Endothelial cell of umbilical vein (primary cell): Measurements from ENCODE around the gene DLX3. TPM values are rescaled to one million over a fixed set of nuclear protein-coding genes. Genes with fewer than 3 reads are reported as not detected.

ENCODE experiments used
- BruUV-seq: library from RNA; stranded (reverse); fragments of 400-500 nt; replicated peaks from 2 replicates; lab custom pipeline; 2021; lab: Mats Ljungman, UMichigan
- CTCF ChIA-PET: fragments of 300-600, 350-600 bp; sonication (Branson Sonifier 250); formaldehyde crosslinking; loops from one replicate; lab custom pipeline; 2021; ENCODE audit warnings: antibody characterized with exemption, inconsistent platforms; lab: Charles Lee
- POLR2A ChIA-PET: fragments of 300-600, 350-600 bp; sonication (Branson Sonifier 250); formaldehyde crosslinking; loops from one replicate; lab custom pipeline; 2021; ENCODE audit warnings: antibody characterized with exemption, inconsistent platforms; lab: Charles Lee
- DNase-seq: peaks from one replicate; pipeline ENCODE4 v3.0.0-alpha.2; 2011; ENCODE audit warnings: low read depth, low spot score
- FAIRE-seq: peaks from 2 replicates; lab custom pipeline; 2011; peaks lifted over from hg19 to GRCh38; lab: Jason Lieb, UNC
- H2AFZ ChIP-seq: 2 replicates; pipeline ENCODE4 v1.6.0; 2012; ENCODE audit warnings: low read depth, low read length, control low read depth, inconsistent platforms
- H3K27ac ChIP-seq: 2 replicates; pipeline ENCODE4 v1.5.1; 2011; ENCODE audit warnings: low read depth, mild to moderate bottlenecking, control low read depth, low read length, moderate library complexity; ENCODE audit not compliant: insufficient read depth
- H3K27me3 ChIP-seq, 2 experiments: 2 replicates each; pipeline versions ENCODE4 v1.6.0 to v1.6.1; 2011; ENCODE audit warnings: low read length in 2 of 2, mixed read lengths in 1 of 2; ENCODE audit not compliant: control insufficient read depth in 2 of 2, insufficient read depth in 2 of 2
- H3K36me3 ChIP-seq, 2 experiments: 2 replicates in 1 of 2; 3 replicates in 1 of 2; pipeline ENCODE4 v1.5.1; 2011; ENCODE audit warnings: low read length in 2 of 2, mild to moderate bottlenecking in 1 of 2, moderate library complexity in 1 of 2; ENCODE audit not compliant: control insufficient read depth in 2 of 2, insufficient read depth in 2 of 2; ENCODE audit errors: extremely low read depth in 1 of 2
- H3K4me1 ChIP-seq: 3 replicates; pipeline ENCODE4 v1.5.1; 2011; ENCODE audit warnings: mild to moderate bottlenecking, low read length; ENCODE audit not compliant: control insufficient read depth, insufficient read depth; ENCODE audit errors: extremely low read depth
- H3K4me2 ChIP-seq: 2 replicates; pipeline ENCODE4 v1.6.1; 2011; ENCODE audit warnings: low read length, control low read depth, mixed read lengths; ENCODE audit not compliant: insufficient read depth
- H3K4me3 ChIP-seq, 3 experiments: fragments of 200-600 bp in 1 of 3; sonication (generic), shearing (Covaris generic) in 1 of 3; replicated peaks in 1 of 3; 2 replicates each; pipeline ENCODE4 v1.5.1; 2011 to 2016; ENCODE audit warnings: control low read depth in 3 of 3, low read length in 3 of 3, mild to moderate bottlenecking in 2 of 3, inconsistent platforms in 1 of 3, low read depth in 1 of 3, moderate library complexity in 1 of 3; ENCODE audit not compliant: insufficient read depth in 1 of 3
- H3K79me2 ChIP-seq: 2 replicates; pipeline ENCODE4 v1.6.0; 2012; ENCODE audit warnings: low read length, inconsistent platforms; ENCODE audit not compliant: control insufficient read depth, insufficient read depth
- H3K9ac ChIP-seq: replicated peaks from 2 replicates; pipeline ENCODE3; 2011; ENCODE audit warnings: low read length, control low read depth; ENCODE audit not compliant: insufficient read depth; ENCODE audit errors: extremely low read depth
- H3K9me1 ChIP-seq: replicated peaks from 3 replicates; pipeline ENCODE4 v1.6.0; 2011; ENCODE audit warnings: mild to moderate bottlenecking, low read length; ENCODE audit not compliant: control insufficient read depth, insufficient read depth; ENCODE audit errors: extremely low read depth
- H3K9me3 ChIP-seq: replicated peaks from 2 replicates; pipeline ENCODE4 v1.5.1; 2012; ENCODE audit warnings: low read length, inconsistent platforms; ENCODE audit not compliant: control insufficient read depth, insufficient read depth
- H4K20me1 ChIP-seq: replicated peaks from 2 replicates; pipeline ENCODE3; 2011; ENCODE audit warnings: mild to moderate bottlenecking, low read length; ENCODE audit not compliant: control insufficient read depth, insufficient read depth; ENCODE audit errors: extremely low read depth
- CTCF ChIP-seq, 2 donors: IDR thresholded peaks; 1 replicate in 1 of 2; 2 replicates in 1 of 2; pipeline ENCODE4 v1.5.1; 2011; ENCODE audit warnings: low read length in 2 of 2, mild to moderate bottlenecking in 2 of 2, moderate library complexity in 2 of 2, control low read depth in 1 of 2, inconsistent platforms in 1 of 2, low read depth in 1 of 2; ENCODE audit not compliant: insufficient read depth in 1 of 2; ENCODE audit errors: extremely low read depth in 1 of 2
- EZH2 ChIP-seq: IDR thresholded peaks from 2 replicates; pipeline ENCODE4 v1.6.1; 2012; ENCODE audit warnings: borderline replicate concordance, low read depth, mild to moderate bottlenecking, moderate library complexity, low read length, inconsistent platforms; ENCODE audit not compliant: severe bottlenecking
- FOS ChIP-seq: IDR thresholded peaks from 2 replicates; pipeline ENCODE4 v1.6.1; 2011; ENCODE audit warnings: mild to moderate bottlenecking, low read length, moderate library complexity, borderline replicate concordance; ENCODE audit not compliant: insufficient read depth
- GATA2 ChIP-seq: IDR thresholded peaks from 2 replicates; pipeline ENCODE4 v1.7.0; 2011; ENCODE audit warnings: low read depth, mild to moderate bottlenecking, moderate library complexity, mixed read lengths, low read length; ENCODE audit not compliant: insufficient read length, insufficient read depth
- JUN ChIP-seq: IDR thresholded peaks from 2 replicates; pipeline ENCODE4 v1.6.1; 2011; ENCODE audit warnings: borderline replicate concordance, low read depth; ENCODE audit not compliant: insufficient read length, insufficient read depth
- MAX ChIP-seq: IDR thresholded peaks from 2 replicates; pipeline ENCODE4 v1.6.1; 2011; ENCODE audit not compliant: insufficient read depth, insufficient read length
- MYC ChIP-seq: IDR thresholded peaks from one replicate; pipeline ENCODE4 v1.6.1; 2011; ENCODE audit warnings: mild to moderate bottlenecking, low read depth, low read length
- POLR2A ChIP-seq: IDR thresholded peaks from 2 replicates; pipeline ENCODE4 v1.6.1; 2012; ENCODE audit warnings: low read depth, mild to moderate bottlenecking, control low read depth, low read length
- POLR2AphosphoS5 ChIP-seq: IDR thresholded peaks from 2 replicates; pipeline ENCODE4 v1.6.1; 2012; ENCODE audit warnings: low read depth, mild to moderate bottlenecking, control low read depth, low read length, moderate library complexity; ENCODE audit not compliant: insufficient read depth
- dilution Hi-C: fragments of 300-500 bp; cut with MboI; formaldehyde crosslinking; loops from one replicate; pipeline ENCODE4 v1.15.0; 2019; ENCODE audit warnings: low sequenced_read_pairs; ENCODE audit not compliant: extremely low pct_ligation_motif_present
- intact Hi-C: fragments of 100-400 bp; cut with micrococcal nuclease; formaldehyde crosslinking; loops from one replicate; pipeline ENCODE4 v1.10.0; 2022
- polyA plus RNA-seq, 4 experiments: library from polyadenylated mRNA; depleted of rRNA in 3 of 4; stranded (reverse) in 3 of 4; unstranded in 1 of 4; fragments of >200 nt; gene quantifications; 2 replicates each; pipeline versions ENCODE4 v1.2.1 to v1.2.3, GENCODE V29; 2011 to 2012; ENCODE audit warnings: missing spikeins in 1 of 4
- total RNA-seq: library from RNA; stranded (reverse); gene quantifications from 2 replicates; pipeline ENCODE4 v1.2.3, GENCODE V29; 2021

DLX3 gene
- total and polyA plus RNA-seq, 2 donors (not counting 3 experiments of a cell fraction or from before 2014, with no cell fraction given), result not detected

GRCh38 chr17:49967621-49968404, 27.2 kb downstream of the DLX3 start:
- Histone ChIP-seq H3K9me1 (no peaks in the 10 kb centered on the region), H3K79me2 (no peaks in the 10 kb centered on the region), H3K9ac (no peak overlapping the region), H3K9me3 (no peaks in the 10 kb centered on the region), H3K27ac (no peak overlapping the region), H3K4me3 (no peak overlapping the region), H3K4me1 (no peaks in the 10 kb centered on the region), H3K4me2 (peak overlapping the region; percentile 4), H4K20me1 (no peaks in the 10 kb centered on the region), H3K36me3 (no peaks in the 10 kb centered on the region), H3K27me3 (peaks cover 92 to 96% of the 10 kb centered on the region in 2 experiments), H2AFZ (no peak overlapping the region)
- TF ChIP-seq MAX (peak; percentile 42), POLR2AphosphoS5 (no peak)
- ChIA-PET CTCF (interaction anchor here (0.7 to 2.2 kb wide), 6 partner anchors 11 to 30 kb away, joined by 3 to 7 read pairs (median 4); no protein-coding TSS in a partner anchor), POLR2A (no interaction called here)
- BruUV-seq, result no TSS peak
- dilution Hi-C loops (no loop called here), intact Hi-C loops (no loop called here)
- FAIRE-seq (no peak), DNase-seq (no peak)

GRCh38 chr17:49967205-49967604, 27.8 kb downstream of the DLX3 start:
- H3K9me3 ChIP-seq, result no peaks in the 10 kb centered on the region
- H3K79me2 ChIP-seq, result no peaks in the 10 kb centered on the region
- H3K9me1 ChIP-seq, result no peaks in the 10 kb centered on the region
- no peaks in the 10 kb centered on the region for H4K20me1 ChIP-seq
- H3K4me3 ChIP-seq, result no peak overlapping the region
- H3K27me3 ChIP-seq, result peaks cover 92 to 96% of the 10 kb centered on the region in 2 experiments
- POLR2A ChIA-PET, result no interaction called here
- FAIRE-seq, result no peak
- DNase-seq, result no peak
- TF ChIP-seq POLR2A, result no peak
- no peak for TF ChIP-seq POLR2AphosphoS5
- no peak for TF ChIP-seq EZH2
- TF ChIP-seq MYC, result no peak
- TF ChIP-seq JUN, result no peak
- no peak for TF ChIP-seq GATA2
- TF ChIP-seq FOS, result no peak
- TF ChIP-seq MAX, result no peak
- no peak for TF ChIP-seq CTCF (IDR thresholded peaks at IDR 0.05; ENCODE audit: extremely low read depth in 1 of 2, insufficient read depth in 1 of 2, low read depth in 1 of 2, low read length in 2 of 2)
- intact Hi-C loops, result no loop called here
- no peak overlapping the region for H3K4me2 ChIP-seq
- H2AFZ ChIP-seq, result no peak overlapping the region
- no peaks in the 10 kb centered on the region for H3K4me1 ChIP-seq
- H3K9ac ChIP-seq, result no peak overlapping the region
- no peaks in the 10 kb centered on the region for H3K36me3 ChIP-seq
- H3K27ac ChIP-seq, result no peak overlapping the region
- CTCF ChIA-PET, result interaction anchor here (0.7 to 2.2 kb wide), 6 partner anchors 10 to 31 kb away, joined by 3 to 7 read pairs (median 4); no protein-coding TSS in a partner anchor
- dilution Hi-C loops, result no loop called here
- BruUV-seq, result no TSS peak
